GM18907 (cell line): ENCODE measurements around the gene ONECUT1.
"Not testable (repeated sequence)": the region's sequence is repeated elsewhere in the genome, so short reads cannot be mapped to it uniquely, and the experiment has no call there.

Source experiments
- ATAC-seq: cut with Tn5 transposase; IDR thresholded peaks from one replicate; pipeline ENCODE4 v1.9.1; 2021; ENCODE audit warnings: mild to moderate bottlenecking, moderate library complexity; ENCODE audit not compliant: unreplicated experiment

ONECUT1 gene

GRCh38 chr15:52790169-52790708 is at the start of gene ONECUT1:
Gene ONECUT1, minus strand, starts transcription at chr15:52790336. Its CDS starts 452 bp downstream, at chr15:52789884.
- peak; percentile 77 for ATAC-seq

- ATAC-seq = no peak
Measured at GRCh38 chr15:52834379-52834778, 44.2 kb upstream of the ONECUT1 start.

- ATAC-seq = not testable (repeated sequence)
Measured at GRCh38 chr15:52824169-52824942, 34.2 kb upstream of the ONECUT1 start.

GRCh38 chr15:52822475-52822874 is 32.3 kb upstream of the ONECUT1 start:
- ATAC-seq = no peak

- no peak for ATAC-seq
Measured at GRCh38 chr15:52819253-52819652, 29.1 kb upstream of the ONECUT1 start.

- not testable (repeated sequence) for ATAC-seq
Measured at GRCh38 chr15:52815899-52816298, 25.8 kb upstream of the ONECUT1 start.

- no peak for ATAC-seq
Measured at GRCh38 chr15:52808996-52809395, 18.9 kb upstream of the ONECUT1 start.

GRCh38 chr15:52808441-52808840 is 18.3 kb upstream of the ONECUT1 start:
- ATAC-seq = no peak

- no peak for ATAC-seq
Measured at GRCh38 chr15:52806284-52806655, 16.1 kb upstream of the ONECUT1 start.

- no peak for ATAC-seq
Measured at GRCh38 chr15:52805351-52806283, 15.5 kb upstream of the ONECUT1 start.

- ATAC-seq = no peak
Measured at GRCh38 chr15:52804526-52805081, 14.5 kb upstream of the ONECUT1 start.

GRCh38 chr15:52803467-52804306 is 13.6 kb upstream of the ONECUT1 start:
- ATAC-seq = no peak

- ATAC-seq = no peak
Measured at GRCh38 chr15:52803108-52803466, 13.0 kb upstream of the ONECUT1 start.

GRCh38 chr15:52802110-52802509 is 12.0 kb upstream of the ONECUT1 start:
- no peak for ATAC-seq

GRCh38 chr15:52801748-52802085 is 11.6 kb upstream of the ONECUT1 start:
- ATAC-seq = no peak

GRCh38 chr15:52800828-52801747 is 11.0 kb upstream of the ONECUT1 start:
- no peak for ATAC-seq

- ATAC-seq = no peak
Measured at GRCh38 chr15:52799145-52799811, 9.1 kb upstream of the ONECUT1 start.

GRCh38 chr15:52798529-52799101 is 8.5 kb upstream of the ONECUT1 start:
- no peak for ATAC-seq
